ENCODE results near the gene PTPRCAP. TPM values are rescaled to one million over a fixed set of nuclear protein-coding genes. Genes with fewer than 3 reads are reported as not detected.

The PTPRCAP gene
- total and polyA plus RNA-seq, 2 experiments from 2014 or later: 3.3 to 3.5 TPM

DNA sequence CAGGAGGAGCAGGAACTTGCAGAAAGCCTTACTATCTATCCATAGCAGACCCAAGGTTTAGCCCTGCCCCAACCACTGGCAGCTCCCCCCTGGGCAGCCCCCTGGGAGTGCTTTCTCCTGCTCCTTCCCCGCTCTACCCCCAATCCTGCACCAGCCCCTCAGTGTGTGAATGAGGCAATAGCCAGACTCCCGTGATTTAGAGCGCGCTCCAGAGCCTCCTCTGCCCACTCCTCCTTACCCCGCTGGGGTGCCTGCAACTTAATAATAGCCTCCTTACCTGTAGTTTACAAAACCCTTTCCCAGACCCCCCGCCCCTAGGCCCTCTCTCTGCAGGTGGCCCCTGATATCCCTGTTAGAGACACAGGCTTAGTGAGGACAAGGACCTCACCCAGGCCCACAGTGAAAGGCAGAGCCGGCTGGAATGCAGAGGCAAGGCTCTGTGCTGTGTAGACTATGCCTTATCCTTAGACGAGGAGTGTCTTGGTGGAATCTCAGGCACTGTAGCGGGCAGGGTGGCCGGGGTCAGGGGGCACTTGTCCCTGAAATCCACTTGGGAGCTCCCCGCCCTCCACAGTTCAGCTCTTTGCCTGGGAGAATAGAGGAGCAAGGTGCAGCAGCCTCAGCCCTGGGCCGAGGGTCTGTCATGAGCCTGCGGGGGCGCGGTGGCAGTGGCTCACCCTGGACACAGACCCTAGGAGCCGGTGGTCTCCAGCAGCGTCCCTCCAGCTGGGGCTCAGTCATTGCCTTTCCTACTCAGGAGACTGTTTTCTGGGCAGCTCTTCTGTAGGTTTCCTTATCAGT, 26.3 kb downstream of the PTPRCAP start:
- no peak overlapping the region for H3K27ac ChIP-seq (ENCODE audit: low read depth)
- no peak overlapping the region for H2AFZ ChIP-seq
- ATAC-seq (no peak), DNase-seq (ENCODE audit: low spot score) (no peak)
- peaks cover 11% of the 10 kb centered on the region; the same call in 1 of the 2 replicates for H3K27me3 ChIP-seq (ENCODE audit: insufficient read depth)
- no peaks in the 10 kb centered on the region for H3K79me2 ChIP-seq (replicated peaks; ENCODE audit: insufficient read depth)
- no peaks in the 10 kb centered on the region for H3F3A ChIP-seq (replicated peaks; ENCODE audit: low read depth)
- no peak overlapping the region for H3K4me2 ChIP-seq
- TF ChIP-seq, protein P1, sequence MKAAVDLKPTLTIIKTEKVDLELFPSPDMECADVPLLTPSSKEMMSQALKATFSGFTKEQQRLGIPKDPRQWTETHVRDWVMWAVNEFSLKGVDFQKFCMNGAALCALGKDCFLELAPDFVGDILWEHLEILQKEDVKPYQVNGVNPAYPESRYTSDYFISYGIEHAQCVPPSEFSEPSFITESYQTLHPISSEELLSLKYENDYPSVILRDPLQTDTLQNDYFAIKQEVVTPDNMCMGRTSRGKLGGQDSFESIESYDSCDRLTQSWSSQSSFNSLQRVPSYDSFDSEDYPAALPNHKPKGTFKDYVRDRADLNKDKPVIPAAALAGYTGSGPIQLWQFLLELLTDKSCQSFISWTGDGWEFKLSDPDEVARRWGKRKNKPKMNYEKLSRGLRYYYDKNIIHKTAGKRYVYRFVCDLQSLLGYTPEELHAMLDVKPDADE (IDR thresholded peaks at IDR 0.05): no peak
- TF ChIP-seq EZH2 (IDR thresholded peaks at IDR 0.05; ENCODE audit: low read depth, unreplicated experiment) (no peak), POLR2AphosphoS5 (IDR thresholded peaks at IDR 0.05; ENCODE audit: low read depth) (no peak), ZNF114 (CRISPR knock-in tag; IDR thresholded peaks at IDR 0.05) (no peak), EZH2phosphoT487 (IDR thresholded peaks at IDR 0.05; ENCODE audit: unreplicated experiment) (no peak), JUNB (IDR thresholded peaks at IDR 0.05; ENCODE audit: unreplicated experiment) (no peak), STAT1 (IDR thresholded peaks at IDR 0.05; ENCODE audit: unreplicated experiment) (no peak), CREB1 (CRISPR knock-in tag; IDR thresholded peaks at IDR 0.05; ENCODE audit: low read depth) (no peak), ZNF331 (CRISPR knock-in tag; IDR thresholded peaks at IDR 0.05; ENCODE audit: low read depth) (no peak), NANOG (IDR thresholded peaks at IDR 0.05; ENCODE audit: borderline replicate concordance) (no peak)
- TF ChIP-seq, protein P2, sequence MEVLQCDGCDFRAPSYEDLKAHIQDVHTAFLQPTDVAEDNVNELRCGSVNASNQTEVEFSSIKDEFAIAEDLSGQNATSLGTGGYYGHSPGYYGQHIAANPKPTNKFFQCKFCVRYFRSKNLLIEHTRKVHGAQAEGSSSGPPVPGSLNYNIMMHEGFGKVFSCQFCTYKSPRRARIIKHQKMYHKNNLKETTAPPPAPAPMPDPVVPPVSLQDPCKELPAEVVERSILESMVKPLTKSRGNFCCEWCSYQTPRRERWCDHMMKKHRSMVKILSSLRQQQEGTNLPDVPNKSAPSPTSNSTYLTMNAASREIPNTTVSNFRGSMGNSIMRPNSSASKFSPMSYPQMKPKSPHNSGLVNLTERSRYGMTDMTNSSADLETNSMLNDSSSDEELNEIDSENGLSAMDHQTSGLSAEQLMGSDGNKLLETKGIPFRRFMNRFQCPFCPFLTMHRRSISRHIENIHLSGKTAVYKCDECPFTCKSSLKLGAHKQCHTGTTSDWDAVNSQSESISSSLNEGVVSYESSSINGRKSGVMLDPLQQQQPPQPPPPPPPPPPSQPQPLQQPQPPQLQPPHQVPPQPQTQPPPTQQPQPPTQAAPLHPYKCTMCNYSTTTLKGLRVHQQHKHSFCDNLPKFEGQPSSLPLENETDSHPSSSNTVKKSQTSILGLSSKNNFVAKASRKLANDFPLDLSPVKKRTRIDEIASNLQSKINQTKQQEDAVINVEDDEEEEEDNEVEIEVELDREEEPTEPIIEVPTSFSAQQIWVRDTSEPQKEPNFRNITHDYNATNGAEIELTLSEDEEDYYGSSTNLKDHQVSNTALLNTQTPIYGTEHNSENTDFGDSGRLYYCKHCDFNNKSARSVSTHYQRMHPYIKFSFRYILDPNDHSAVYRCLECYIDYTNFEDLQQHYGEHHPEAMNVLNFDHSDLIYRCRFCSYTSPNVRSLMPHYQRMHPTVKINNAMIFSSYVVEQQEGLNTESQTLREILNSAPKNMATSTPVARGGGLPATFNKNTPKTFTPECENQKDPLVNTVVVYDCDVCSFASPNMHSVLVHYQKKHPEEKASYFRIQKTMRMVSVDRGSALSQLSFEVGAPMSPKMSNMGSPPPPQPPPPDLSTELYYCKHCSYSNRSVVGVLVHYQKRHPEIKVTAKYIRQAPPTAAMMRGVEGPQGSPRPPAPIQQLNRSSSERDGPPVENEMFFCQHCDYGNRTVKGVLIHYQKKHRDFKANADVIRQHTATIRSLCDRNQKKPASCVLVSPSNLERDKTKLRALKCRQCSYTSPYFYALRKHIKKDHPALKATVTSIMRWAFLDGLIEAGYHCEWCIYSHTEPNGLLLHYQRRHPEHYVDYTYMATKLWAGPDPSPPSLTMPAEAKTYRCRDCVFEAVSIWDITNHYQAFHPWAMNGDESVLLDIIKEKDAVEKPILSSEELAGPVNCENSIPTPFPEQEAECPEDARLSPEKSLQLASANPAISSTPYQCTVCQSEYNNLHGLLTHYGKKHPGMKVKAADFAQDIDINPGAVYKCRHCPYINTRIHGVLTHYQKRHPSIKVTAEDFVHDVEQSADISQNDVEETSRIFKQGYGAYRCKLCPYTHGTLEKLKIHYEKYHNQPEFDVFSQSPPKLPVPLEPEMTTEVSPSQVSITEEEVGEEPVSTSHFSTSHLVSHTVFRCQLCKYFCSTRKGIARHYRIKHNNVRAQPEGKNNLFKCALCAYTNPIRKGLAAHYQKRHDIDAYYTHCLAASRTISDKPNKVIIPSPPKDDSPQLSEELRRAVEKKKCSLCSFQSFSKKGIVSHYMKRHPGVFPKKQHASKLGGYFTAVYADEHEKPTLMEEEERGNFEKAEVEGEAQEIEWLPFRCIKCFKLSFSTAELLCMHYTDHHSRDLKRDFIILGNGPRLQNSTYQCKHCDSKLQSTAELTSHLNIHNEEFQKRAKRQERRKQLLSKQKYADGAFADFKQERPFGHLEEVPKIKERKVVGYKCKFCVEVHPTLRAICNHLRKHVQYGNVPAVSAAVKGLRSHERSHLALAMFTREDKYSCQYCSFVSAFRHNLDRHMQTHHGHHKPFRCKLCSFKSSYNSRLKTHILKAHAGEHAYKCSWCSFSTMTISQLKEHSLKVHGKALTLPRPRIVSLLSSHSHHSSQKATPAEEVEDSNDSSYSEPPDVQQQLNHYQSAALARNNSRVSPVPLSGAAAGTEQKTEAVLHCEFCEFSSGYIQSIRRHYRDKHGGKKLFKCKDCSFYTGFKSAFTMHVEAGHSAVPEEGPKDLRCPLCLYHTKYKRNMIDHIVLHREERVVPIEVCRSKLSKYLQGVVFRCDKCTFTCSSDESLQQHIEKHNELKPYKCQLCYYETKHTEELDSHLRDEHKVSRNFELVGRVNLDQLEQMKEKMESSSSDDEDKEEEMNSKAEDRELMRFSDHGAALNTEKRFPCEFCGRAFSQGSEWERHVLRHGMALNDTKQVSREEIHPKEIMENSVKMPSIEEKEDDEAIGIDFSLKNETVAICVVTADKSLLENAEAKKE (CRISPR knock-in tag; IDR thresholded peaks at IDR 0.05): no peak
- TF ChIP-seq, protein P3, sequence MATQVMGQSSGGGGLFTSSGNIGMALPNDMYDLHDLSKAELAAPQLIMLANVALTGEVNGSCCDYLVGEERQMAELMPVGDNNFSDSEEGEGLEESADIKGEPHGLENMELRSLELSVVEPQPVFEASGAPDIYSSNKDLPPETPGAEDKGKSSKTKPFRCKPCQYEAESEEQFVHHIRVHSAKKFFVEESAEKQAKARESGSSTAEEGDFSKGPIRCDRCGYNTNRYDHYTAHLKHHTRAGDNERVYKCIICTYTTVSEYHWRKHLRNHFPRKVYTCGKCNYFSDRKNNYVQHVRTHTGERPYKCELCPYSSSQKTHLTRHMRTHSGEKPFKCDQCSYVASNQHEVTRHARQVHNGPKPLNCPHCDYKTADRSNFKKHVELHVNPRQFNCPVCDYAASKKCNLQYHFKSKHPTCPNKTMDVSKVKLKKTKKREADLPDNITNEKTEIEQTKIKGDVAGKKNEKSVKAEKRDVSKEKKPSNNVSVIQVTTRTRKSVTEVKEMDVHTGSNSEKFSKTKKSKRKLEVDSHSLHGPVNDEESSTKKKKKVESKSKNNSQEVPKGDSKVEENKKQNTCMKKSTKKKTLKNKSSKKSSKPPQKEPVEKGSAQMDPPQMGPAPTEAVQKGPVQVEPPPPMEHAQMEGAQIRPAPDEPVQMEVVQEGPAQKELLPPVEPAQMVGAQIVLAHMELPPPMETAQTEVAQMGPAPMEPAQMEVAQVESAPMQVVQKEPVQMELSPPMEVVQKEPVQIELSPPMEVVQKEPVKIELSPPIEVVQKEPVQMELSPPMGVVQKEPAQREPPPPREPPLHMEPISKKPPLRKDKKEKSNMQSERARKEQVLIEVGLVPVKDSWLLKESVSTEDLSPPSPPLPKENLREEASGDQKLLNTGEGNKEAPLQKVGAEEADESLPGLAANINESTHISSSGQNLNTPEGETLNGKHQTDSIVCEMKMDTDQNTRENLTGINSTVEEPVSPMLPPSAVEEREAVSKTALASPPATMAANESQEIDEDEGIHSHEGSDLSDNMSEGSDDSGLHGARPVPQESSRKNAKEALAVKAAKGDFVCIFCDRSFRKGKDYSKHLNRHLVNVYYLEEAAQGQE (IDR thresholded peaks at IDR 0.05; ENCODE audit: unreplicated experiment): no peak
- TF ChIP-seq, protein P4, sequence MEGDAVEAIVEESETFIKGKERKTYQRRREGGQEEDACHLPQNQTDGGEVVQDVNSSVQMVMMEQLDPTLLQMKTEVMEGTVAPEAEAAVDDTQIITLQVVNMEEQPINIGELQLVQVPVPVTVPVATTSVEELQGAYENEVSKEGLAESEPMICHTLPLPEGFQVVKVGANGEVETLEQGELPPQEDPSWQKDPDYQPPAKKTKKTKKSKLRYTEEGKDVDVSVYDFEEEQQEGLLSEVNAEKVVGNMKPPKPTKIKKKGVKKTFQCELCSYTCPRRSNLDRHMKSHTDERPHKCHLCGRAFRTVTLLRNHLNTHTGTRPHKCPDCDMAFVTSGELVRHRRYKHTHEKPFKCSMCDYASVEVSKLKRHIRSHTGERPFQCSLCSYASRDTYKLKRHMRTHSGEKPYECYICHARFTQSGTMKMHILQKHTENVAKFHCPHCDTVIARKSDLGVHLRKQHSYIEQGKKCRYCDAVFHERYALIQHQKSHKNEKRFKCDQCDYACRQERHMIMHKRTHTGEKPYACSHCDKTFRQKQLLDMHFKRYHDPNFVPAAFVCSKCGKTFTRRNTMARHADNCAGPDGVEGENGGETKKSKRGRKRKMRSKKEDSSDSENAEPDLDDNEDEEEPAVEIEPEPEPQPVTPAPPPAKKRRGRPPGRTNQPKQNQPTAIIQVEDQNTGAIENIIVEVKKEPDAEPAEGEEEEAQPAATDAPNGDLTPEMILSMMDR (conservative IDR thresholded peaks at IDR 0.05; ENCODE audit: low read depth in 2 of 2): no peak
- H3K36me3 ChIP-seq (ENCODE audit: insufficient read depth): no peaks in the 10 kb centered on the region
- H3K36me3 Mint-ChIP-seq (ENCODE audit: low read depth): no peaks in the 10 kb centered on the region
- H3K4me1 ChIP-seq (ENCODE audit: insufficient read depth): peaks cover 7% of the 10 kb centered on the region; the same call in 1 of the 2 replicates
- H4K20me1 ChIP-seq (replicated peaks; ENCODE audit: insufficient read depth): no peaks in the 10 kb centered on the region
- H3K4me3 Mint-ChIP-seq: no peak overlapping the region; the same call in 2 of the 3 replicates
- peaks cover 33% of the 10 kb centered on the region for H3K27me3 Mint-ChIP-seq (ENCODE audit: insufficient read depth, low read depth, poor library complexity)
- peaks cover 24% of the 10 kb centered on the region for H3K4me1 Mint-ChIP-seq
- no peak overlapping the region for H3K27ac Mint-ChIP-seq
- H3K4me3 ChIP-seq: no peak overlapping the region
- H3K9me3 Mint-ChIP-seq: no peaks in the 10 kb centered on the region
- no peaks in the 10 kb centered on the region for H3K9me2 ChIP-seq (ENCODE audit: insufficient read depth)
